Mesenchymal stem cell (in vitro differentiated cells and primary cell): Measurements from ENCODE around the gene RLF.

Experiments used
- DNase-seq: peaks from one replicate; pipeline ENCODE4 v3.0.0-alpha.2; 2013
- H2AFZ ChIP-seq: one replicate; pipeline ENCODE4 v1.6.1; 2013; ENCODE audit warnings: low read depth, mild to moderate bottlenecking, control low read depth, inconsistent platforms, low read length, moderate library complexity
- H2AK5ac ChIP-seq: 2 replicates; pipeline ENCODE4 v1.6.1; 2013; ENCODE audit warnings: low read length, moderate library complexity, mild to moderate bottlenecking, inconsistent platforms; ENCODE audit not compliant: severe bottlenecking
- H2BK120ac ChIP-seq: one replicate; pipeline ENCODE4 v1.6.1; 2013; ENCODE audit warnings: low read depth, mild to moderate bottlenecking, inconsistent platforms, low read length, moderate library complexity
- H2BK12ac ChIP-seq, 2 experiments: one replicate each; pipeline ENCODE4 v1.6.1; 2013; ENCODE audit warnings: inconsistent platforms in 2 of 2, low read length in 2 of 2, mild to moderate bottlenecking in 2 of 2, moderate library complexity in 2 of 2, control low read depth in 1 of 2
- H2BK15ac ChIP-seq: one replicate; pipeline ENCODE4 v1.6.1; 2013; ENCODE audit warnings: mild to moderate bottlenecking, low read depth, inconsistent platforms; ENCODE audit not compliant: poor library complexity, severe bottlenecking
- H2BK5ac ChIP-seq: 2 replicates; pipeline ENCODE4 v1.6.1; 2013; ENCODE audit warnings: low read depth, mild to moderate bottlenecking, low read length, control low read depth, inconsistent platforms; ENCODE audit not compliant: poor library complexity, severe bottlenecking
- H3K14ac ChIP-seq, 2 experiments: one replicate each; pipeline ENCODE4 v1.6.1; 2013; ENCODE audit warnings: inconsistent platforms in 2 of 2, low read length in 2 of 2, control low read depth in 1 of 2, mild to moderate bottlenecking in 1 of 2, moderate library complexity in 1 of 2
- H3K18ac ChIP-seq, 2 experiments: one replicate each; pipeline ENCODE4 v1.6.1; 2013; ENCODE audit warnings: inconsistent platforms in 2 of 2, low read length in 2 of 2, control low read depth in 1 of 2, low read depth in 1 of 2, mild to moderate bottlenecking in 1 of 2
- H3K23ac ChIP-seq, 2 experiments: one replicate each; pipeline ENCODE4 v1.6.1; 2013; ENCODE audit warnings: inconsistent platforms in 2 of 2, low read length in 2 of 2, mild to moderate bottlenecking in 2 of 2, moderate library complexity in 2 of 2, control low read depth in 1 of 2
- H3K27ac ChIP-seq: 2 replicates; pipeline ENCODE4 v1.5.1; 2013; ENCODE audit warnings: mild to moderate bottlenecking, moderate library complexity, low read length, control low read depth, inconsistent platforms; ENCODE audit not compliant: poor library complexity, severe bottlenecking
- H3K27me3 ChIP-seq, 2 experiments: 2 replicates each; pipeline versions ENCODE4 v1.6.1 to v1.7.0; 2013; ENCODE audit warnings: low read length in 2 of 2, mild to moderate bottlenecking in 2 of 2, moderate library complexity in 2 of 2, control low read depth in 1 of 2, inconsistent platforms in 1 of 2; ENCODE audit not compliant: control insufficient read depth in 1 of 2, insufficient read depth in 1 of 2
- H3K36me3 ChIP-seq, 2 experiments: 2 replicates each; pipeline versions ENCODE4 v1.6.1 to v1.7.0; 2013; ENCODE audit warnings: low read length in 2 of 2, control low read depth in 1 of 2, inconsistent platforms in 1 of 2, low read depth in 1 of 2, mild to moderate bottlenecking in 1 of 2; ENCODE audit not compliant: insufficient read depth in 2 of 2, control insufficient read depth in 1 of 2
- H3K4ac ChIP-seq, 2 experiments: one replicate each; pipeline ENCODE4 v1.6.1; 2013; ENCODE audit warnings: inconsistent platforms in 2 of 2, low read length in 2 of 2, mild to moderate bottlenecking in 2 of 2, moderate library complexity in 2 of 2, control low read depth in 1 of 2, low read depth in 1 of 2
- H3K4me1 ChIP-seq: 2 replicates; pipeline ENCODE4 v1.6.1; 2013; ENCODE audit warnings: low read depth, low read length, control low read depth; ENCODE audit not compliant: control insufficient read depth, insufficient read depth
- H3K4me2 ChIP-seq: 2 replicates; pipeline ENCODE4 v1.6.1; 2013; ENCODE audit warnings: low read length, mild to moderate bottlenecking, inconsistent platforms; ENCODE audit not compliant: poor library complexity, severe bottlenecking
- H3K4me3 ChIP-seq, 2 experiments: 2 replicates each; pipeline versions ENCODE4 v1.5.1 to v1.7.0; 2013; ENCODE audit warnings: low read length in 2 of 2, mild to moderate bottlenecking in 2 of 2, control low read depth in 1 of 2, low read depth in 1 of 2; ENCODE audit not compliant: insufficient read depth in 1 of 2
- H3K79me1 ChIP-seq: replicated peaks from 2 replicates; pipeline ENCODE4 v1.6.1; 2013; ENCODE audit warnings: mild to moderate bottlenecking, control low read depth, low read length, inconsistent platforms; ENCODE audit not compliant: poor library complexity, severe bottlenecking
- H3K9ac ChIP-seq: 2 replicates; pipeline ENCODE4 v1.7.0; 2013; ENCODE audit warnings: mild to moderate bottlenecking, low read length, moderate library complexity
- H3K9me3 ChIP-seq: 2 replicates; pipeline ENCODE4 v1.7.0; 2013; ENCODE audit warnings: mild to moderate bottlenecking, low read length; ENCODE audit not compliant: control insufficient read depth
- H4K8ac ChIP-seq: one replicate; pipeline ENCODE4 v1.6.1; 2013; ENCODE audit warnings: inconsistent platforms, mild to moderate bottlenecking, low read length, moderate library complexity
- H4K91ac ChIP-seq: one replicate; pipeline ENCODE4 v1.6.1; 2013; ENCODE audit warnings: mild to moderate bottlenecking, low read length, inconsistent platforms
- WGBS: methylation state at CpG from one replicate; pipeline ENCODE4 v1.1.7; 2013; ENCODE audit warnings: mixed read lengths; 5-methylcytosine and 5-hydroxymethylcytosine counted together

RLF gene

GRCh38 chr1:40244138-40244744 lies 83.1 kb downstream of the RLF start:
- H3K9me3 ChIP-seq = no peaks in the 10 kb centered on the region
- H2AK5ac ChIP-seq = no peak overlapping the region
- H4K8ac ChIP-seq = no peak overlapping the region
- H3K18ac ChIP-seq = no peak overlapping the region
- H3K23ac ChIP-seq = no peak overlapping the region
- H3K79me1 ChIP-seq = no peaks in the 10 kb centered on the region
- H2BK5ac ChIP-seq = no peak overlapping the region
- H3K9ac ChIP-seq = no peak overlapping the region
- H3K14ac ChIP-seq = no peak overlapping the region
- H3K4me2 ChIP-seq = no peak overlapping the region
- H4K91ac ChIP-seq = no peak overlapping the region
- H2BK15ac ChIP-seq = no peak overlapping the region
- no peak overlapping the region for H3K4ac ChIP-seq
- no peak for DNase-seq
- H2BK12ac ChIP-seq = no peak overlapping the region
- no peaks in the 10 kb centered on the region for H3K27me3 ChIP-seq
- WGBS = 88% methylated on average over 3 of the region's 4 CpGs
- H2AFZ ChIP-seq = no peak overlapping the region
- H3K27ac ChIP-seq = no peak overlapping the region
- H3K36me3 ChIP-seq = peaks cover under 1 to 8% of the 10 kb centered on the region in 2 experiments
- no peak overlapping the region for H2BK120ac ChIP-seq
- H3K4me1 ChIP-seq = peaks cover 2% of the 10 kb centered on the region
- no peak overlapping the region for H3K4me3 ChIP-seq

- no peak overlapping the region for H3K9ac ChIP-seq
- no peak overlapping the region for H3K14ac ChIP-seq
- H3K79me1 ChIP-seq = no peaks in the 10 kb centered on the region
- no peak overlapping the region for H3K27ac ChIP-seq
- H2BK12ac ChIP-seq = no peak overlapping the region
- H3K36me3 ChIP-seq = no peaks in the 10 kb centered on the region
- no peaks in the 10 kb centered on the region for H3K27me3 ChIP-seq
- no peak overlapping the region for H3K4me2 ChIP-seq
- H3K23ac ChIP-seq = no peak overlapping the region
- H2AK5ac ChIP-seq = no peak overlapping the region
- H2BK120ac ChIP-seq = no peak overlapping the region
- no peak overlapping the region for H4K91ac ChIP-seq
- no peaks in the 10 kb centered on the region for H3K9me3 ChIP-seq
- no peak overlapping the region for H2BK15ac ChIP-seq
- WGBS = 98% methylated on average over 3 of the region's 3 CpGs
- peaks cover 2% of the 10 kb centered on the region for H3K4me1 ChIP-seq
- H2AFZ ChIP-seq = no peak overlapping the region
- no peak overlapping the region for H3K4me3 ChIP-seq
- no peak overlapping the region for H4K8ac ChIP-seq
- no peak overlapping the region for H2BK5ac ChIP-seq
- no peak overlapping the region for H3K4ac ChIP-seq
- H3K18ac ChIP-seq = no peak overlapping the region
- no peak for DNase-seq
Observed at GRCh38 chr1:40245686-40246085, 84.5 kb downstream of the RLF start.

DNA sequence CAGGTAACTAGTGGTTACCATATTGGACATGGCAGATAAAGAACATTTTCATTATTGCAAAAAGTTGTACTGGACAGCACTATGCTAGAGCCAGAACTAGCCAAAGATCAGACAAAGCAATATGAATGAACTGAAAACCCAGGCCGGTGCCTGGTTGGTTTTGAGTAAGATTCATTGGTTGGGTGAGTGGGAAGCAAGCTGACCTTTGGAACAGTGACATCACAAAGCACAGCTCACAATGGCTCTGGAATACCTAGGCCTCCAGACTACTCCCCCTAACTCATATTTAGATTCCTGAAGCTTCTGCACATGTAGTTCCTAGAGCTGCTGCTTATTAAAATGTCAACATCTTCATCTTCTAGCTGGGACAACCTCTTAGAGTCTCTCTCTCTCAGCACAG lies 86.5 kb downstream of the RLF start, which contains the start of gene TMCO2:
TMCO2 (plus strand) TSS at position 283 of the 400 bp plus-strand sequence; CDS start at position 340, 57 bp downstream.
- H3K4me1 ChIP-seq = no peaks in the 10 kb centered on the region
- no peak within 1 kb of the TSS for H2BK15ac ChIP-seq
- no peak within 1 kb of the TSS for H3K23ac ChIP-seq
- no peak within 1 kb of the TSS for H3K14ac ChIP-seq
- no peak within 1 kb of the TSS for H3K27ac ChIP-seq
- no peak within 1 kb of the TSS for H2AK5ac ChIP-seq
- no peak within 1 kb of the TSS for H3K4ac ChIP-seq
- no peak within 1 kb of the TSS for H3K18ac ChIP-seq
- H3K79me1 ChIP-seq = no peaks in the 10 kb centered on the region
- no peak within 1 kb of the TSS for H3K4me2 ChIP-seq
- no peak within 1 kb of the TSS for H3K9ac ChIP-seq
- H3K9me3 ChIP-seq = no peaks in the 10 kb centered on the region
- WGBS = no CpG with 5 or more reads among the region's 1 CpG
- no peak within 1 kb of the TSS for H4K91ac ChIP-seq
- H2AFZ ChIP-seq = no peak within 1 kb of the TSS
- no peaks in the 10 kb centered on the region for H3K27me3 ChIP-seq
- DNase-seq = no peak
- H3K4me3 ChIP-seq = no peak within 1 kb of the TSS
- H2BK120ac ChIP-seq = no peak within 1 kb of the TSS
- H4K8ac ChIP-seq = no peak within 1 kb of the TSS
- no peaks in the 10 kb centered on the region for H3K36me3 ChIP-seq
- no peak within 1 kb of the TSS for H2BK12ac ChIP-seq
- H2BK5ac ChIP-seq = no peak within 1 kb of the TSS

- Histone ChIP-seq H2AK5ac (no peak overlapping the region), H3K27me3 (no peaks in the 10 kb centered on the region)
Observed at GRCh38 chr1:40248412-40248811, 87.2 kb downstream of the RLF start.

More at GRCh38 chr1:40248412-40248811, 87.2 kb downstream of the RLF start:
- Histone ChIP-seq H2BK12ac (no peak overlapping the region), H3K23ac (no peak overlapping the region), H3K27ac (no peak overlapping the region), H3K36me3 (no peaks in the 10 kb centered on the region), H2BK15ac (no peak overlapping the region), H4K91ac (no peak overlapping the region), H3K4me3 (no peak overlapping the region), H3K9ac (no peak overlapping the region), H3K18ac (no peak overlapping the region), H3K14ac (no peak overlapping the region), H4K8ac (no peak overlapping the region), H2AFZ (no peak overlapping the region), H3K4me2 (no peak overlapping the region), H2BK5ac (no peak overlapping the region), H3K4me1 (no peaks in the 10 kb centered on the region), H3K9me3 (no peaks in the 10 kb centered on the region), H2BK120ac (no peak overlapping the region), H3K79me1 (no peaks in the 10 kb centered on the region), H3K4ac (no peak overlapping the region)
- no peak for DNase-seq
